Measurements from ENCODE around the gene C3orf85.

DNA sequence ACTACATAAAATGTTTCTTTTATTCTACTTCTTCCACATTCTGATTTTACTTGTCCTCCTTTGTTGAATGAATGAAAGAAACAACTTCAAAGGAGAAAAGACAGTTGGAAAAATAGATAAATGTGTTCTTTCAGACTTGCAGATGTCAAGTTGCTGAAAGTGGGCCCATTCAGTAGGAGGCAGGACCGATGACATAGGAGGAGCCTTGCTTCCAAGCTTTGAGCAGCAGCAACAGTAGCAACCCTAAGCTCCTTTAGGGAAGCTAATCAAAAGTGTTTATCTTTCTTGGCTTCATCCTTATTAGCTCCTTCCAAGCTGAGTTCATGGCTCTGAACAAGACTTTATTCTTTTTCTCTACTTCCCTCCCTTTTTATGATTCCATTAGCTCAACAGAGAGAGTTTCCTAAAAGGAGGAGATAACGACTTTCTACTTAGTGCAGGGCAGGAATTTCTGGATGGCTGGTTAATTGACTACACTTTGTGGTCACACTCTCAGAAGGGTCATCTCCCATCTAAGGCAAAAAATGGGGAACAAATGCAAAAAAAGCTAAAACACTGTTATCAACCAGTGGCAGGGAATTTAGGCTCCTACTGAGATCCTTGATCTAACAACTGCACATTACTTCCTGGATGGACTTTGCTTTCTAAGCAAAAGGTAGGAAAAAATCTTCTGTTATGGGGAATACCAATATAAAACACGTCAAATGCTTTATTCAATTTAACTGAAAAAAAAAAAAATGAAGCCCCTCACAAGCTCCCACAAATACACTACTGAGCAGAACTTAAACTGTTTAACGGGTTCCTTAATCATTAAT is 23.4 kb upstream of the C3orf85 start:
- TF ChIP-seq POLR2A (IDR thresholded peaks at IDR 0.05) (no peak), EP300 (IDR thresholded peaks at IDR 0.05) (no peak)
- TF ChIP-seq, protein P1, sequence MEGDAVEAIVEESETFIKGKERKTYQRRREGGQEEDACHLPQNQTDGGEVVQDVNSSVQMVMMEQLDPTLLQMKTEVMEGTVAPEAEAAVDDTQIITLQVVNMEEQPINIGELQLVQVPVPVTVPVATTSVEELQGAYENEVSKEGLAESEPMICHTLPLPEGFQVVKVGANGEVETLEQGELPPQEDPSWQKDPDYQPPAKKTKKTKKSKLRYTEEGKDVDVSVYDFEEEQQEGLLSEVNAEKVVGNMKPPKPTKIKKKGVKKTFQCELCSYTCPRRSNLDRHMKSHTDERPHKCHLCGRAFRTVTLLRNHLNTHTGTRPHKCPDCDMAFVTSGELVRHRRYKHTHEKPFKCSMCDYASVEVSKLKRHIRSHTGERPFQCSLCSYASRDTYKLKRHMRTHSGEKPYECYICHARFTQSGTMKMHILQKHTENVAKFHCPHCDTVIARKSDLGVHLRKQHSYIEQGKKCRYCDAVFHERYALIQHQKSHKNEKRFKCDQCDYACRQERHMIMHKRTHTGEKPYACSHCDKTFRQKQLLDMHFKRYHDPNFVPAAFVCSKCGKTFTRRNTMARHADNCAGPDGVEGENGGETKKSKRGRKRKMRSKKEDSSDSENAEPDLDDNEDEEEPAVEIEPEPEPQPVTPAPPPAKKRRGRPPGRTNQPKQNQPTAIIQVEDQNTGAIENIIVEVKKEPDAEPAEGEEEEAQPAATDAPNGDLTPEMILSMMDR (IDR thresholded peaks at IDR 0.05): no peak

Data from ovary (tissue), 3 donors.